Measurements from ENCODE around the gene PHETA1.
A peak's percentile ranks its signal among the peaks of the same experiment; 100 is the strongest.
"Not testable (repeated sequence)": the region's sequence is repeated elsewhere in the genome, so short reads cannot be mapped to it uniquely, and the experiment has no call there.

The PHETA1 gene

GRCh38 chr12:111389635-111390034 is 20.7 kb upstream of the PHETA1 start:
- H3K9ac ChIP-seq (ENCODE audit: low read depth, low read length), result no peak overlapping the region
- no peak overlapping the region for H3K4me3 ChIP-seq (ENCODE audit: low read length)
- H3K36me3 ChIP-seq (ENCODE audit: insufficient read depth, low read length), result no peaks in the 10 kb centered on the region
- H3K4me2 ChIP-seq (ENCODE audit: low read length), result no peak overlapping the region
- peaks cover 22% of the 10 kb centered on the region for H3K27me3 ChIP-seq (ENCODE audit: control insufficient read depth, insufficient read depth, low read length)
- no peaks in the 10 kb centered on the region for H3K4me1 ChIP-seq (ENCODE audit: control insufficient read depth, insufficient read depth, low read length)
- no peaks in the 10 kb centered on the region for H3K9me3 ChIP-seq (replicated peaks; ENCODE audit: low read length)

- H3K4me3 ChIP-seq (ENCODE audit: low read length), result no peak overlapping the region
- H3K9ac ChIP-seq (ENCODE audit: low read depth, low read length), result no peak overlapping the region
- peaks cover 32% of the 10 kb centered on the region for H3K27me3 ChIP-seq (ENCODE audit: control insufficient read depth, insufficient read depth, low read length)
- no peak overlapping the region for H3K4me2 ChIP-seq (ENCODE audit: low read length)
- H3K9me3 ChIP-seq (replicated peaks; ENCODE audit: low read length), result no peaks in the 10 kb centered on the region
- no peaks in the 10 kb centered on the region for H3K4me1 ChIP-seq (ENCODE audit: control insufficient read depth, insufficient read depth, low read length)
- no peaks in the 10 kb centered on the region for H3K36me3 ChIP-seq (ENCODE audit: insufficient read depth, low read length)
These were observed 18.9 kb upstream of the PHETA1 start for GRCh38 chr12:111387747-111388323.

GRCh38 chr12:111386885-111387284 is 18.0 kb upstream of the PHETA1 start:
- H3K9me3 ChIP-seq (replicated peaks; ENCODE audit: low read length), result no peaks in the 10 kb centered on the region
- H3K4me2 ChIP-seq (ENCODE audit: low read length), result no peak overlapping the region
- no peaks in the 10 kb centered on the region for H3K36me3 ChIP-seq (ENCODE audit: insufficient read depth, low read length)
- no peaks in the 10 kb centered on the region for H3K4me1 ChIP-seq (ENCODE audit: control insufficient read depth, insufficient read depth, low read length)
- no peak overlapping the region for H3K4me3 ChIP-seq (ENCODE audit: low read length)
- H3K9ac ChIP-seq (ENCODE audit: low read depth, low read length), result no peak overlapping the region
- H3K27me3 ChIP-seq (ENCODE audit: control insufficient read depth, insufficient read depth, low read length), result peaks cover 35% of the 10 kb centered on the region

- Histone ChIP-seq H3K36me3 (ENCODE audit: insufficient read depth, low read length) (no peaks in the 10 kb centered on the region), H3K4me1 (ENCODE audit: control insufficient read depth, insufficient read depth, low read length) (no peaks in the 10 kb centered on the region), H3K4me2 (ENCODE audit: low read length) (no peak overlapping the region), H3K4me3 (ENCODE audit: low read length) (no peak overlapping the region), H3K9ac (ENCODE audit: low read depth, low read length) (no peak overlapping the region), H3K9me3 (replicated peaks; ENCODE audit: low read length) (no peaks in the 10 kb centered on the region), H3K27me3 (ENCODE audit: control insufficient read depth, insufficient read depth, low read length) (peaks cover 41% of the 10 kb centered on the region)
These were observed 15.7 kb upstream of the PHETA1 start for GRCh38 chr12:111384596-111384995.

- no peak overlapping the region for H3K9ac ChIP-seq (ENCODE audit: low read depth, low read length)
- H3K4me1 ChIP-seq (ENCODE audit: control insufficient read depth, insufficient read depth, low read length), result no peaks in the 10 kb centered on the region
- no peaks in the 10 kb centered on the region for H3K9me3 ChIP-seq (replicated peaks; ENCODE audit: low read length)
- H3K4me3 ChIP-seq (ENCODE audit: low read length), result no peak overlapping the region
- no peaks in the 10 kb centered on the region for H3K36me3 ChIP-seq (ENCODE audit: insufficient read depth, low read length)
- H3K4me2 ChIP-seq (ENCODE audit: low read length), result no peak overlapping the region
- peaks cover 26% of the 10 kb centered on the region for H3K27me3 ChIP-seq (ENCODE audit: control insufficient read depth, insufficient read depth, low read length)
These were observed 11.2 kb upstream of the PHETA1 start for GRCh38 chr12:111379942-111380554.

- Histone ChIP-seq H3K4me3 (ENCODE audit: low read length) (no peak overlapping the region), H3K9me3 (replicated peaks; ENCODE audit: low read length) (no peaks in the 10 kb centered on the region), H3K4me2 (ENCODE audit: low read length) (no peak overlapping the region), H3K4me1 (ENCODE audit: control insufficient read depth, insufficient read depth, low read length) (no peaks in the 10 kb centered on the region), H3K36me3 (ENCODE audit: insufficient read depth, low read length) (no peaks in the 10 kb centered on the region), H3K9ac (ENCODE audit: low read depth, low read length) (no peak overlapping the region), H3K27me3 (ENCODE audit: control insufficient read depth, insufficient read depth, low read length) (peaks cover 11% of the 10 kb centered on the region)
These were observed 8.5 kb upstream of the PHETA1 start for GRCh38 chr12:111377440-111377839.

GRCh38 chr12:111373231-111373630 is 4.3 kb upstream of the PHETA1 start:
- not testable (repeated sequence) for H3K36me3 ChIP-seq (ENCODE audit: insufficient read depth, low read length); H3K4me3 ChIP-seq (ENCODE audit: low read length); H3K4me1 ChIP-seq (ENCODE audit: control insufficient read depth, insufficient read depth, low read length); H3K9me3 ChIP-seq (replicated peaks; ENCODE audit: low read length); H3K4me2 ChIP-seq (ENCODE audit: low read length); H3K27me3 ChIP-seq (ENCODE audit: control insufficient read depth, insufficient read depth, low read length); H3K9ac ChIP-seq (ENCODE audit: low read depth, low read length)

- Histone ChIP-seq H3K4me3 (ENCODE audit: low read length) (peak overlapping the region; percentile 96), H3K27me3 (ENCODE audit: control insufficient read depth, insufficient read depth, low read length) (no peaks in the 10 kb centered on the region), H3K4me2 (ENCODE audit: low read length) (peak overlapping the region; percentile 99), H3K36me3 (ENCODE audit: insufficient read depth, low read length) (peaks cover 3% of the 10 kb centered on the region), H3K9ac (ENCODE audit: low read depth, low read length) (peak overlapping the region; percentile 88), H3K9me3 (replicated peaks; ENCODE audit: low read length) (no peaks in the 10 kb centered on the region), H3K4me1 (ENCODE audit: control insufficient read depth, insufficient read depth, low read length) (peaks cover 18% of the 10 kb centered on the region)
These were observed 763 bp upstream of the PHETA1 start for GRCh38 chr12:111369496-111370220.

- H3K27me3 ChIP-seq (ENCODE audit: control insufficient read depth, insufficient read depth, low read length), result no peaks in the 10 kb centered on the region
- H3K9ac ChIP-seq (ENCODE audit: low read depth, low read length), result peak overlapping the region; percentile 88
- H3K4me1 ChIP-seq (ENCODE audit: control insufficient read depth, insufficient read depth, low read length), result peaks cover 21% of the 10 kb centered on the region
- peak overlapping the region; percentile 96 for H3K4me3 ChIP-seq (ENCODE audit: low read length)
- peak overlapping the region; percentile 99 for H3K4me2 ChIP-seq (ENCODE audit: low read length)
- no peaks in the 10 kb centered on the region for H3K9me3 ChIP-seq (replicated peaks; ENCODE audit: low read length)
- H3K36me3 ChIP-seq (ENCODE audit: insufficient read depth, low read length), result peaks cover 4% of the 10 kb centered on the region
These were observed 556 bp downstream of the PHETA1 start for GRCh38 chr12:111368291-111368787.

GRCh38 chr12:111367661-111368221 is 1.2 kb downstream of the PHETA1 start:
- peak overlapping the region; percentile 96 for H3K4me3 ChIP-seq (ENCODE audit: low read length)

GRCh38 chr12:111366583-111366982 is 2.3 kb downstream of the PHETA1 start:
- H3K4me1 ChIP-seq (ENCODE audit: control insufficient read depth, insufficient read depth, low read length), result peaks cover 21% of the 10 kb centered on the region
- H3K4me2 ChIP-seq (ENCODE audit: low read length), result no peak overlapping the region
- no peak overlapping the region for H3K4me3 ChIP-seq (ENCODE audit: low read length)

More at GRCh38 chr12:111367661-111368221, 1.2 kb downstream of the PHETA1 start:
- Histone ChIP-seq H3K9me3 (replicated peaks; ENCODE audit: low read length) (no peaks in the 10 kb centered on the region), H3K27me3 (ENCODE audit: control insufficient read depth, insufficient read depth, low read length) (no peaks in the 10 kb centered on the region), H3K9ac (ENCODE audit: low read depth, low read length) (peak overlapping the region; percentile 88), H3K36me3 (ENCODE audit: insufficient read depth, low read length) (peaks cover 9% of the 10 kb centered on the region), H3K4me1 (ENCODE audit: control insufficient read depth, insufficient read depth, low read length) (peaks cover 21% of the 10 kb centered on the region), H3K4me2 (ENCODE audit: low read length) (peak overlapping the region; percentile 99)

More at GRCh38 chr12:111366583-111366982, 2.3 kb downstream of the PHETA1 start:
- H3K27me3 ChIP-seq (ENCODE audit: control insufficient read depth, insufficient read depth, low read length), result no peaks in the 10 kb centered on the region
- no peaks in the 10 kb centered on the region for H3K9me3 ChIP-seq (replicated peaks; ENCODE audit: low read length)
- no peak overlapping the region for H3K9ac ChIP-seq (ENCODE audit: low read depth, low read length)
- peaks cover 12% of the 10 kb centered on the region for H3K36me3 ChIP-seq (ENCODE audit: insufficient read depth, low read length)

Measured in skeletal muscle satellite cell (primary cell).